GM21717 (cell line): ENCODE data around the gene FBXL7.
"Not testable (repeated sequence)": the region's sequence is repeated elsewhere in the genome, so short reads cannot be mapped to it uniquely, and the experiment has no call there.

Experiments used
- ATAC-seq: cut with Tn5 transposase; IDR thresholded peaks from one replicate; pipeline ENCODE4 v1.9.1; 2021; ENCODE audit warnings: mild to moderate bottlenecking, moderate library complexity; ENCODE audit not compliant: unreplicated experiment

FBXL7 gene

GRCh38 chr5:15844871-15845270 is 344.9 kb downstream of the FBXL7 start:
- ATAC-seq: no peak

GRCh38 chr5:15850536-15850935 is 350.6 kb downstream of the FBXL7 start:
- ATAC-seq: no peak

DNA sequence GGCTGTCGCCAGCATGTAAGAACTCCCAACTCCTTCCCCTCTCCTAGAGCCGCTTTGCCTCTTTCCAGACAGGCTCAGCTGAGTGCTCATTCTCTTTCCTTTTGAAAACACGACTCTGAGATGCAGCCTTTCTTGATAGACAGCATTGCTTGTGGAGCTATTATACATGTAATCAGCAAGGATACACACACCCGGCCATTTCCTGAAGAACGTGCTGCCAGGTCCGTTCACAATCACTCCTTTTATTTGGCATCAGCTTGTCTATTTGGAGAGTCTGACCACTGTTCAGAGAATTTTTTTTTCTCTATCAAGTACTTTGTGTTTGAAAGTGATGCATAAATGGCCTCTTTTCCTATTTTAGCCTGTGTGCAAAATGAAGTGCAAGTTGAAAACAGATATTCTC is 351.0 kb downstream of the FBXL7 start:
- no peak for ATAC-seq

- ATAC-seq: no peak
These were observed 352.2 kb downstream of the FBXL7 start for GRCh38 chr5:15852217-15852616.

DNA sequence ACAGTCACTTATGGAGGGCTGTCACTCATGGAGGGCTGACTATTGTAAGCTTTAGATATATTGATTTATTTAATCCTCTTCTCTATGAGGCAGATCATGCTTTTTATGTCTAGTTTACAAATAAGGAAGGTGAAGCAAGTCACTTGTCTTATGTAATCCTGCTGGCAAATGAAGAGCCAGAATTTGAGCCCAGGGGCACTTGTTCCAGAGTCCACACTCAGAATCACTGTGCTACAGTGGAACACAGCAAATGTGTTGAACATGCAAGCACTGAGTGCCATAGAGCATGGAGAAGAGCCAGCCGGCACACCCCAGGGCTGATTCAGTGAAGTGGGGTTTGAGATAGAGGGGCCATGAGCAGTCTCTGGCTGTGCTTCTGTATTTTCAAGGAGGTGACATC is 353.0 kb downstream of the FBXL7 start:
- ATAC-seq: no peak

GRCh38 chr5:15858326-15858725 is 358.3 kb downstream of the FBXL7 start:
- no peak for ATAC-seq

DNA sequence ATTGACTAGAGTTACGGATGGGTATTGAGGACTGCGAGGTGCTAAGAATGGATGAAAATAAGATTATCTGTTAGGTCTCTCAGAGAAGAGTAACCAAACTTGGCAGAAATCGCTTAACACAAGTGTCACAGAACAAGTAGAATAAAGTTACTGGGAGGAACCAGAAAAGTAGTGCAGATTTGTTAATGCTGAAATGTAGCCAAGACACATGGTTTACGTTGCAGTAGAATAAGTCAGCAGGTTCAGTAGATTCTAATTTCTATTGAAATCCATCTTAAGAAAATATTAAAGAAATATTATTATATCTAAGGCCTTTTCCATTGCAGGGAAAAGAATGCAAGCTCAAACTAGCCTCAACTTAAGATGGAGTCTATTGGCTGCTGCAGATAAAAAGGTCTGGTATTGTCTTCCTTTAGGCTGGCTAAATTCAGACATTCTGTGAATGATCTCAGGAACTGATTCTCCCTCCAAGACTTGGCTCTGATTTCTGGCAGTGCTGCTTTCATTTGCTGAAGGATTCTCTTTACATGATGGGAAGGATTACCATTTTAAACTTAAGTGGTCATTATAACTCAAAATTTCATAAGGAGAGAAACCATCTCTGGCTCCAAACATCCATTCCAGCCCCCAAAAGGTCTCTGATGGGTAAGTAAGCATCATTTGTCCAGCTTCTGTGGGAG is 364.7 kb downstream of the FBXL7 start:
- no peak for ATAC-seq

- not testable (repeated sequence) for ATAC-seq
These were observed 372.3 kb downstream of the FBXL7 start for GRCh38 chr5:15872259-15872658.

DNA sequence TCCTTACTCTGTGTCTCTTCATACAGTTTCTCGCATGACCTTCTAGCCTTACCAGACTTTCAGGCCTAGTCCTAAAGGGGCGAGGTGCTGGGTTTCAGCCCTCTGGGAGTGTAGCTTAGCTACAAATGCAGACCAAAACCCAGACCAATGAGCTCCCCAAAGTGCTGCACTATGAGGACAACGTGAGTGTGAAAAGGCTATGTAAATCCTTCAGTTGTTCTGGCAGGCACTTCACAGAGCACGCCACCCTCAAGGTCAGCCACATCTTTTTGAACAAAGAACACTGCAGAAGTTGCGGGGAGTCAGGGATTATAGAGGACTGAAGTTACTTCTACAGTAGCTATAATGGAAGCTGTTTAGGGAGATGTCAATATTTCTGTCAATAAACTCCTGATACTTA is 377.9 kb downstream of the FBXL7 start:
- no peak for ATAC-seq

DNA sequence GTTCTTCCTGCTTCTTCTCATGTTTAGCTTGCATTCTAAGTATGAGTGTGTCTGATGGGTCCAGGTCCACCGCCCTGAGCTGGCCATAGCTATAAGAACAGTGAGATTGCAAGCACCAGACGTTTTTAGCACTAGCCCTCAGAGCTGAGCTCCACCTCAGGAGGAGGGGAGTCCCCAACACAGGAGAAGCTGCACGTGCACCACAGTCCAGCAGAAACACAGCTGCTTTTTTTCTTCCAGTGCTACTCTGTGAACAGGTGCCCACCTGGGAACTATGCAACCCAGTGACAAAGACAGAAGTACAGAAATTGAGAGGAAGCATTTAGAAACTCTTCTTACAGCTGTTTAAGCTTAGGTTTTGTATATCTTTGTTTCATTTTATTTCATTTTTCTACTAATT is 380.2 kb downstream of the FBXL7 start:
- ATAC-seq: no peak

DNA sequence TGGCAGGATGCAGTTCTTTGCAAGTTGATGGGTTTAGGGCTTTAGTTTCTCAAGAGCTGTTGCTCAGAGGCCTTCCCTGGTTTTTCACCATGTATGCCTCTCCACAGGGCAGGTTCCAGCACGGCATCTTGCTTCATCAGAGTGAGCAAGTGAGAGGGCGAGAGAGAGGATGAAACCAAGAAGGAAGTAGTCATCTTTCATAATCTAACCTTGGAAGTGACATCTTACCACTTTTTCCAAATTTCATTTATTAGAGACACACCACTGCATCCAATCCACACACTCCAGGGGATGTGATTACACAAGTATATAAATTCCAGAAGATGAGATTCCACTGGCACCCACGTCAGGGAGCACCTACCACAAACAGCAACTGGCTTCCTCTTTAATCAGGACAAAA is 385.2 kb downstream of the FBXL7 start:
- no peak for ATAC-seq

- ATAC-seq: no peak
These were observed 386.2 kb downstream of the FBXL7 start for GRCh38 chr5:15886156-15886555.

- ATAC-seq: no peak
These were observed 387.1 kb downstream of the FBXL7 start for GRCh38 chr5:15887093-15887492.

DNA sequence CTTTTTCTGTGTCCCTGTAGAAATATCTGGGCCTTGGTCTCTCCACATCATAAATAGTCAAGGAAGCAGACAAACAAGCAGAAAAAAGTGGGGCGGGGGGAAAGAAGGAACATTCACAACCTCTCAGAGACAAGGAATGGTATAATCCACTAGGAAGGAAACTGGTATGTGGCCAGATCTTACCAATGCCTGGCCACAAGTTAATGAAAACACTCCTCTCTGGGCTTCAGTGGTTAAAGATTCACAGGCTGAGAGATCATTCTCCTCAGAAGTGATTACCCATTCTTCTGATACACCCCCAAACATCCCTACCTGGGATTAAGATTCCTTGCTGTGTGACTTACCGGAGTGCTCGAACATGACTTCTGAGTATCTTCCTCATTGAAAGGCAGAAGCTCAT is 389.0 kb downstream of the FBXL7 start:
- no peak for ATAC-seq

- no peak for ATAC-seq
These were observed 393.9 kb downstream of the FBXL7 start for GRCh38 chr5:15893866-15894265.

- ATAC-seq: no peak
These were observed 397.7 kb downstream of the FBXL7 start for GRCh38 chr5:15897656-15898055.

GRCh38 chr5:15898641-15899040 is 398.7 kb downstream of the FBXL7 start:
- no peak for ATAC-seq

DNA sequence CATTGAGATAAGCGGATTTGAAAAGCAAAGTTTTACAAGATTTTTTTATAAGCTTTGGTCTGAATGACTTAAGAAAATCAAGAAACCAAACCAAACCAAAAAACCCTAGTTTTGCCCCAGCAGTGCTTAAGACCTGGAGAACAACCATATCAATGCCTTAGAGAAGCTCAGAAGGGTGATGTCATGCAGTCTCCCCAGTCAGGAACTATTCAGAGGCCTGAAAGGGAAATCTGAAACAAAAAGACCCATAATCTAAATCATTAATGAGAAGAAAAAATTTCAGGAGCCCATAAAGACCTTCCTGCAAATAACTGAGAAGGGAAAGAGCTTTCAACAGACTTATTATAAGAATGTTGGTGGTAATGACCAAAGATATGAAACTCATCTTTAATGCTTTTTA is 399.5 kb downstream of the FBXL7 start:
- no peak for ATAC-seq

DNA sequence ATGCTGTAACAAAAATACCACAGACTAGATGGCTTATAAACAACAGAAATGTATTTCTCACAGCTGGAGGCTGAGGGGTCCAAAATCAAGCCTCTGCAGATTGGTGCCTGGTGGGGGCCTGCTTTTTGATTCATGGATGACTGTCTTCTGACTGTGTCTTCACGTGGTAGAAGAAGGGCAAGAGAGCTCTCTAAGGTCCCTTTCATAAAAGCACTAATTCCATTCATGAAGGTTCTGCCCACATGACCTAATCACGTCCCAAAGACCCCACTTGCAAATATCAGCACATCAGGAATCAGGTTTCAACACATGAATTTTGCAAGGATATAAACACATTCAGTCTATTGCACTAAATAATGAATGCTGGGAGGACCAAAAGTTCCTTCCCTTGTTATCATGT is 401.2 kb downstream of the FBXL7 start:
- ATAC-seq: no peak

DNA sequence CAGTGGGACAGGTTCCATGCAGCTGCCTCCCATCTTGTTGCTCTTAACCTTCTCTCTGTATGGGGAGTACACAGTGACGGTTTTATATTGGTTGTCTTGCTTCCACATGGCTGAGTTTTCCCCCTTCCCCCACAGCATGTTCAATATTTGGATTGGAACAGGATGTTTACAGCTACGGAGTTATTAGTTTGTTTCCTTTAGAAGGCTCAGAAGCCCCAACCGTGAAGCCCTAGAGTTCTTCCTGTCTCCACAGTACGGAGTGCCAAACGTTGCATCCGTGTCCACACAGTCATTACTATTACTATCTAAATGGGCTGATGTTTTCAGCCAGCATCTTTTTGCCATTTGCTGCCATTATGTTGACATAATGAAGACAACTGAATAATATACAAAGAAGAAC is 402.1 kb downstream of the FBXL7 start:
- no peak for ATAC-seq

DNA sequence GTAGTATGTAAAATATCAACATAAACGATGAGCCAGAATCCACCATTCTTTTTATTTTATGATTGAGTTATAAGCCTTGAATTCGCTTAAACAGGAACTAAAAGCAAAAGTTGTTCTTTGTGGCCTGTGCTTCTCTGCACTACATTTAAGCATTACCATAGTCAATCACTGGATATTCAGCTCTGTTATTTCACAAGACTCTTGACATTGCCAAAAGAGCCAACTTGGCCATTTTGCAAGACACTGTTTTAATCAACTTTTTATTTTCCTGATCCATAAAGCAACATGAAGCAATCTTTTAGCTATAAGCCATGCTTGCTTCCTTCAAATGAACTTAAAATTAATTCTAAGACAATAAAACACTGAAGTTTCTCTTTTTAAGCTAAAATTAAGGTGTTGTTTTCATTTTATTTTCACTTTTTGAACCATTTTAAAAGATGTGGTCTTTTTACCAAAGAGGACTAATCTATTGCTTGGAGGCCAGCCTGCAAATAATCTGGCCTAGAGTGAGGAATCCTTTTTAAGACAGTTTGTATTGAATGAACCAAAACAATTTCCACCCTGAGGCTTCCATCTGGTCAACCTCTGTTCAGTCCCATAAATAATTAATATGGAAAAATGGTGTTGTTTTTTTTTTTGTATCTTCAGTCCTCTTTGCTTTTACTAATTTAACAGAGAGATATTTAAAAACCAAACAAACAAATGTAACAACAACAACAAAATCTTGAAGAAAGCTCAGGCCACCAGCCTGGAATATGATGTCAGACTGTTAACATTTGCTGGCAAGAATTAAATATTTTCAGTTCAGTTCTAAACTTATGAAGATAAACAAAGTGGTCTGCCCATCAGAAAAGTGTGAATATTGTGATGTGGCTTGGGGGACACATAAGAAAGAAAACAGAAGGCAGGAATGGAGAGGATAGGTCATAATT is 405.2 kb downstream of the FBXL7 start:
- ATAC-seq: no peak

DNA sequence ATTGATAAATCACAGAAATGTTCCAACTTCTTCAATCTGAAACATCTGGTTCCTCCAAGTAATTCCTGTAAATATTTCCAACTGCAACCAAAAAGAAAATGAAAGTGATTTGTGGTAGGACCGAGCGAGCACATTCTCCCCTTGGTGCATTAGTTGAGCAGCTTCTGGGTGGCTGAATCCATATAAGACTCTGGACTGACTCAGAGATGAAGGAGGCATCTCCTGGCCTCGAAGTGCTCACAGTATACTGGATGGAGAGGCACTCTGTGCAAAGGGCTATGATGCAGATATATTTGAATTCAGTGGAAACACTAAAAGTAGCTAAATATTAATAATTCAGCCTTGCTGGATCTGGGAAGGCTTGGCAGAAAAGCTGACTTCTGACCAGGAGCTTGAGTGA is 414.7 kb downstream of the FBXL7 start:
- ATAC-seq: no peak
